Measurements from ENCODE around the gene ARHGEF11.

The ARHGEF11 gene

DNA sequence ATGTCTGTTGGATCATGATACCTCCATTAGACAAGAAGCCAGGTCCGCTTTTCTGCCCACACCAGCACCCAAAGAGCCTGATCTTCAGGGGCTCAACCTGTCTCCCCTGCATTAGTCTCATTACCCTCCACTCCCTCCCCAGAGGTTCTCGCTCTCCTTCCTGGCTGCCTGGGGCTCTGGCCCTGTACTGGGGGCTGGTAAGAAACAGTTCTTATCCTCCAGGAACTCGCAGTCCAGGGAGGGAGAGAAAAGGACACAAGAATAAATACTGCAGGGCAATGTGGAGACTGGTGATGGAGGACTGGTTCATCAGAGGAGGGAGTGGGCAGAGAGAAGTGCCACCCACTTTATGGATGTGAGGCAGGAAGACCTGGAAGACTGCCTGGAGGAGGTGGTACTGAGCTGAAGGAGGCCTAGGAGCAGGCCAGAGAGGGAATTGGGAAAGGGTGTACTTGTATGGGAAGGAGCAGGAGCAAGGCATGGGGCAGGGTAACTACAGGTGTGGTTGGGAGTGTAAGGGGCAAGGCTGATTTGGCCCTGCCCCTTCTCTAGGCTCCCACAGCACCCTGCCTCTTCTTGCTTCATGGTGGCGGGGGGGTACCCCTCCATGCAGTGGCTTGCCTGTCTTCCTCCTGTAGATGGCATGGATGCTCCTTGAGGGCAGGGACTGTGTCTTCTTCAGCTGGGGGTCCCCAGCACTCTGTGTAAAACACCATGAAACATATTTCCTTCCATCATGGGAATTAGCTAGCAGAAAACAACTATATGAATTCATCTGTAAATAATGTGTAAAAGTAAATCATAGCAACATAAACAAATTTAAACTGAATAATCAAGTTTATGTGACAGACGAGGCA, 120.2 kb downstream of the ARHGEF11 start:
- Histone ChIP-seq H3K18ac (ENCODE audit: low read length) (no peak overlapping the region), H3K14ac (ENCODE audit: low read length) (peak overlapping the region; percentile 14), H2BK15ac (ENCODE audit: low read length) (no peak overlapping the region), H2BK5ac (ENCODE audit: low read length) (no peak overlapping the region), H3K27ac (replicated peaks; ENCODE audit: low read length) (no peak overlapping the region), H3K79me1 (ENCODE audit: low read depth, low read length) (no peaks in the 10 kb centered on the region), H3K4me2 (ENCODE audit: insufficient read depth, low read length, poor library complexity, severe bottlenecking) (no peak overlapping the region), H2AFZ (ENCODE audit: low read length) (no peak overlapping the region), H3K23ac (ENCODE audit: low read depth, low read length, poor library complexity) (peak overlapping the region; percentile 68), H2BK12ac (ENCODE audit: low read length) (no peak overlapping the region), H3K4me3 (ENCODE audit: low read length in 2 of 2) (no peak overlapping the region), H3K4me1 (ENCODE audit: control insufficient read depth in 2 of 2, insufficient read depth in 1 of 2, low read depth in 1 of 2, low read length in 2 of 2) (peaks cover 5% of the 10 kb centered on the region in 2 donors), H4K8ac (ENCODE audit: low read depth, low read length) (no peak overlapping the region), H2AK5ac (ENCODE audit: low read depth, low read length) (no peak overlapping the region), H4K91ac (ENCODE audit: low read depth, low read length, poor library complexity) (no peak overlapping the region), H3K36me3 (replicated peaks in 1 of 2; ENCODE audit: control insufficient read depth in 2 of 2, insufficient read depth in 2 of 2, low read length in 2 of 2) (no peaks in the 10 kb centered on the region), H3K27me3 (ENCODE audit: control insufficient read depth in 3 of 3, insufficient read depth in 3 of 3, low read depth in 1 of 3, low read length in 3 of 3) (peaks cover 52 to 94% (median 82%) of the 10 kb centered on the region in 3 experiments), H3K9ac (ENCODE audit: low read depth, low read length, poor library complexity) (no peak overlapping the region), H2BK120ac (ENCODE audit: low read depth, low read length) (no peak overlapping the region), H3K9me3 (replicated peaks in 1 of 2; ENCODE audit: control insufficient read depth in 2 of 2, insufficient read depth in 1 of 2, low read depth in 1 of 2, low read length in 2 of 2) (peaks cover 2 to 3% of the 10 kb centered on the region in 2 donors), H3K4ac (ENCODE audit: low read length) (peak overlapping the region; percentile 57)
- no peak for DNase-seq (ENCODE audit: low spot score)
- WGBS, 2 donors (ENCODE audit: extremely low coverage in 2 of 2, insufficient read length in 2 of 2, insufficient replicate concordance in 1 of 2): no CpG with 5 or more reads among the region's 5 CpGs

DNA sequence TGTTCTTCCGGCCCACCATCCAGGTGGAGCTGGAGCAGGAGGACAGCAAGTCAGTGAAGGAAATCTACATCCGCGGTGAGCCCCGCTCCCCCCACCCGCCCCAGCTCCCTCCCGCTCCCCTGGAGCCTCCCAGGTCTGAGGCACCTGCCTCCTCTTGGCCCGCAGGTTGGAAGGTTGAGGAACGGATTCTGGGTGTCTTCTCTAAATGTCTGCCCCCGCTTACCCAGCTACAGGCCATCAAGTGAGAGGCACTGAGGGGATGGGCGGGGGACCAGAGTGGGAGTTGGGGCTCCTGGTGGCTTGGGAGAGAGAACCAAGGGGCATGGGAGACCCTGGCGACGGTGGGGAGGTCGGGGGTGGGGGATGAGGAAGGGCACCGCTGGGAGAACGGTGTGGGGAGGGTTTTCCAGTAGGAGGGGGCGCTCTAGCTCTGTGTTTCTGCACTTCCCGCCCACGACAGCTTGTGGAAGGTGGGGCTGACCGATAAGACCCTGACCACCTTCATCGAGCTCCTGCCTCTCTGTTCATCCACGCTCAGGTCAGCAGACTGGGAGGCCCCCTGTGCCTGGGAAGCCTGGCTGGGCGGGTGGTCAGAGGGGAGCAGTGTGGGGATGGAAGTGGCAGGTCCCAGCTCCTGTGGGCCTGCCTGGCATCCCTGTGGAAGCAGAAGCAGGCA, 120.9 kb downstream of the ARHGEF11 start:
- Histone ChIP-seq H3K27me3 (ENCODE audit: control insufficient read depth in 3 of 3, insufficient read depth in 3 of 3, low read depth in 1 of 3, low read length in 3 of 3) (peaks cover 55 to 99% (median 87%) of the 10 kb centered on the region in 3 experiments), H3K14ac (ENCODE audit: low read length) (peak overlapping the region; percentile 14), H3K4me3 (ENCODE audit: low read length in 2 of 2) (no peak overlapping the region), H3K4me2 (ENCODE audit: insufficient read depth, low read length, poor library complexity, severe bottlenecking) (no peak overlapping the region), H3K9me3 (replicated peaks in 1 of 2; ENCODE audit: control insufficient read depth in 2 of 2, insufficient read depth in 1 of 2, low read depth in 1 of 2, low read length in 2 of 2) (peaks cover 2 to 3% of the 10 kb centered on the region in 2 donors), H3K4ac (ENCODE audit: low read length) (peak overlapping the region; percentile 57), H3K18ac (ENCODE audit: low read length) (peak overlapping the region; percentile 70), H4K91ac (ENCODE audit: low read depth, low read length, poor library complexity) (no peak overlapping the region), H2BK15ac (ENCODE audit: low read length) (peak overlapping the region; percentile 73), H2BK120ac (ENCODE audit: low read depth, low read length) (no peak overlapping the region), H3K4me1 (ENCODE audit: control insufficient read depth in 2 of 2, insufficient read depth in 1 of 2, low read depth in 1 of 2, low read length in 2 of 2) (peaks cover 6 to 7% of the 10 kb centered on the region in 2 donors), H2BK5ac (ENCODE audit: low read length) (no peak overlapping the region), H3K23ac (ENCODE audit: low read depth, low read length, poor library complexity) (peak overlapping the region; percentile 68), H3K27ac (replicated peaks; ENCODE audit: low read length) (no peak overlapping the region), H3K79me1 (ENCODE audit: low read depth, low read length) (no peaks in the 10 kb centered on the region), H3K9ac (ENCODE audit: low read depth, low read length, poor library complexity) (no peak overlapping the region), H2BK12ac (ENCODE audit: low read length) (no peak overlapping the region), H4K8ac (ENCODE audit: low read depth, low read length) (no peak overlapping the region), H2AK5ac (ENCODE audit: low read depth, low read length) (peak overlapping the region; percentile 70), H2AFZ (ENCODE audit: low read length) (peak overlapping the region; percentile 69), H3K36me3 (replicated peaks in 1 of 2; ENCODE audit: control insufficient read depth in 2 of 2, insufficient read depth in 2 of 2, low read length in 2 of 2) (no peaks in the 10 kb centered on the region)
- DNase-seq (ENCODE audit: low spot score): no peak
- WGBS, 2 donors (ENCODE audit: extremely low coverage in 2 of 2, insufficient read length in 2 of 2, insufficient replicate concordance in 1 of 2): no CpG with 5 or more reads among the region's 22 CpGs

DNA sequence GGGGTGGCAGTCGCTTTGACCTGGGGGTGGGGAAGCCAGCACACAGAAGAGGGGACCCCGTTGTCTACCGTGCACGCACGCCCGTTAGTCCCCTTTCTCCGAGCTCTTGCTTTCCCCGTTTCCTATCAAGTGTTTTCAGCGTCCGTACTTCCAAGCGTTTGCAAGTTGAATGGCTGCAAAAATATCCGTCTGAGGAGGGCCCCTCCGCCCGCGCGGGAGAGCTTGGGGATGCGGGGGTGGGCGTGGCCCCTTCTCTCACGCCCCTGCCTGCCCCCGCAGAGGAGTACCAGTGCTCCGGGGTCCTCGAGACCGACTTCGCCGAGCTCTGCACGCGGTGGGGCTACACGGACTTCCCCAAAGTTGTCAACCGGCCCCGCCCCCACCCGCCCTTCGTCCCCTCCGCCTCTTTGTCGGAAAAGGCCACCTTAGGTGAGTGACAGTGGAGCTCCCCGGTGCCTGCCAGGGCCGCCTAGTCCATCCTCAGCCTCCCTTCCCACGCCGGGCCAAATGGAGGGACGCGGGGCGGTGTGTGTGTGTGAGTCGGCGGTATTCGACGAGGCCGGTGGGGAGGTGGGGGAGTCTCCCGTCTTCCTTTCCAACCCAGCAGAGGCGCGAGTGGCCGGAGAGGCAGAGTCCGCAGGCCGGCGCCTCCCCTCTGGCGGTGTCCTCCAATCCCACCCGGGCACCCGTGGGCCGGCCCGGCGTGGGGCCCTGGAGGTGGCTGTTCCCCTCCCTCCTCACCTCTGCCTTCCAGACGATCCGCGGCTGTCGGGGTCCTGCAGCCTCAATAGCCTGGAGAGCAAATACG, 121.7 kb downstream of the ARHGEF11 start:
- Histone ChIP-seq H3K9me3 (replicated peaks in 1 of 2; ENCODE audit: control insufficient read depth in 2 of 2, insufficient read depth in 1 of 2, low read depth in 1 of 2, low read length in 2 of 2) (peaks cover 2 to 3% of the 10 kb centered on the region in 2 donors), H3K36me3 (replicated peaks in 1 of 2; ENCODE audit: control insufficient read depth in 2 of 2, insufficient read depth in 2 of 2, low read length in 2 of 2) (no peaks in the 10 kb centered on the region), H2BK5ac (ENCODE audit: low read length) (no peak overlapping the region), H3K14ac (ENCODE audit: low read length) (no peak overlapping the region), H4K8ac (ENCODE audit: low read depth, low read length) (no peak overlapping the region), H3K27me3 (ENCODE audit: control insufficient read depth in 3 of 3, insufficient read depth in 3 of 3, low read depth in 1 of 3, low read length in 3 of 3) (peaks cover 55 to 97% (median 81%) of the 10 kb centered on the region in 3 experiments), H3K18ac (ENCODE audit: low read length) (peak overlapping the region; percentile 70), H2BK120ac (ENCODE audit: low read depth, low read length) (no peak overlapping the region), H3K27ac (replicated peaks; ENCODE audit: low read length) (no peak overlapping the region), H3K4me3 (ENCODE audit: low read length in 2 of 2) (peak overlapping the region in 1 of 2 donors; percentile 63), H3K4me2 (ENCODE audit: insufficient read depth, low read length, poor library complexity, severe bottlenecking) (peak overlapping the region; percentile 64), H2AFZ (ENCODE audit: low read length) (peak overlapping the region; percentile 69), H2BK15ac (ENCODE audit: low read length) (peak overlapping the region; percentile 73), H4K91ac (ENCODE audit: low read depth, low read length, poor library complexity) (no peak overlapping the region), H3K4me1 (ENCODE audit: control insufficient read depth in 2 of 2, insufficient read depth in 1 of 2, low read depth in 1 of 2, low read length in 2 of 2) (peaks cover 6 to 7% of the 10 kb centered on the region in 2 donors), H2BK12ac (ENCODE audit: low read length) (no peak overlapping the region), H3K79me1 (ENCODE audit: low read depth, low read length) (no peaks in the 10 kb centered on the region), H3K23ac (ENCODE audit: low read depth, low read length, poor library complexity) (peak overlapping the region; percentile 52), H3K4ac (ENCODE audit: low read length) (no peak overlapping the region), H3K9ac (ENCODE audit: low read depth, low read length, poor library complexity) (peak overlapping the region; percentile 35), H2AK5ac (ENCODE audit: low read depth, low read length) (peak overlapping the region; percentile 70)
- WGBS, 2 donors (ENCODE audit: extremely low coverage in 2 of 2, insufficient read length in 2 of 2, insufficient replicate concordance in 1 of 2): no CpG with 5 or more reads among the region's 64 CpGs
- DNase-seq (ENCODE audit: low spot score): no peak

Measured in neuronal stem cell (in vitro differentiated cells).